GM18873 (cell line): Measurements from ENCODE around the gene CDH24.

Experiments
- ATAC-seq: cut with Tn5 transposase; IDR thresholded peaks from one replicate; pipeline ENCODE4 v1.9.1; 2021; ENCODE audit warnings: mild to moderate bottlenecking, moderate library complexity, moderate number of reproducible peaks; ENCODE audit not compliant: unreplicated experiment, low FRiP score

CDH24 gene

DNA sequence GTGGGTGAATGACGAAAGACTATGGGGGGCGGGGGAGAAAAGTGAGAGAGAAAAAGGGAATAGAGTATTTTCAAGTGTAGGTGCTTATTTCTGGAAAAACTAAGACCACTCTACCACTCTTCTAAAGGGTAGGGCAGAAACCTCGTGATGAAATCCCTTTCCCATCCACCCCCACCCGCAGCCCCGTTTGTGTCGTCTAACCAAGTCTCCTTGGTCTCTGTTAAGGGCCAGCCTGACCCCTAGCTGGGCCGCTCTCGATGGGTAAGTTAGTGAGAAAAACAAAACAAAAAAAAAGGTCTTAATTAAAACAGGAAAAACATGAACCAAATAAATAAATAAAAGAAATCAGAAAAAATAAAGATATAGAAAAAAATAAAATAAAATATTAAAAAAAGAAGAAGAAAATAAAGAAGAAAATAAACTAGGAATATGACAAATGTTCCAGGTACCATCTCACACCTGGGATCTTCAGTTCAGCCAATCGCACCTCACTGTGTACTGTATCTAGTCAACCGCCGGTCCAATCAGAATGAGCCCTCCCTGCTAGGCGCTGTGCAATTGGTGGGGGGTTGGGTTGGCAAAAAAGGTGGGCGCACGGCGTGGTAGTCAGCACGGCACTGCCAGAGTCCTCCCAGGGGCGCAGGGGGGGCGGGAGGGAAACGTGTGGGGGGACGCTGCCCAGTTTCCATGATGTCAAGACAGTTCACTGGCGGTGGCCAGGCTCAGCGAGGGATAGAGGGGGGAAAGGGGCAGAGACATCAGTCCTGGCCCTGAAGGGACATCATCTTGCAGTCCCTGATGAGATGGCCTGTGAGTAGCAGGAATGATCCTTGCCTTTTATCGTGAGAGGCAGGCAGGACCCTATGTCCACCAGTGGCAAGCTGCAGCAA is 9.8 kb upstream of the CDH24 start:
- ATAC-seq: no peak

DNA sequence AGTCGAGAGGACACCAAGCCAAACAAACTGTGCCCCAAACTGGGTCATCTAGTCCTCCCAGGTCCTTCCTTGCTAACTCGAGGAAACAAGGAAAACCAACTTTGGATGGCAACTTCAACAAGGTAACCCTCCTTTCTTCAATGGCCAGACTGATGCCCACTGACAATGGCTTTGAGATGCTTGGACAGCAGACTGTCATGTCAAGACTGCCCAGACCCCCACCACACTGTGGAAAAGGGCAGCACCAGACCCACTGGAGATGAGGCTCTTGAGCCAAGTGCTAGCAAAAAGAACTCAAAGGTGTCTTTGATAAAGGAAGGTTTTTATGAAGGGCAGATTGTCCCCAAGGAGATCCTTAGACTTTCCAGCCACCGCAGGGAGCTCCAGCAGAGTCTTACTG is 9.0 kb upstream of the CDH24 start:
- no peak for ATAC-seq

DNA sequence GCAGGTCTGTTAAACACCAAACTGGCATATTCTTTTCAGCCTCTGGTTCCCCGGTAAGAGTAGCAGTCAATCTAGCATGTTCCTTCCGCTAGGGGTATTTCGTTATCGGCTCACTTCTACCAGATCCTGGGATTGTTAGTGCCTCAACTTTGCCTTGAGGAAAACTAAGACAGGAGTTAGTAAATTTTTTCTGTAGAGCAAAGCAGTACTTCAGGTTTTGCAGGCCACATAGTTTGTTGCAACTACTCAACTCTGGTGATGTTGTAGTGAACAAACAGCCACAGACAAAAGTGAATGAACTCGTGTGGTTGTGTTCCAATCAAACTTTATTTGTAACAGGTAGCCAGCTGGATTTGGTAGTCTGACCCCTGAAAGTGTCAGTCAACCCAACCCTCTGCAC is 6.3 kb upstream of the CDH24 start:
- ATAC-seq: no peak

DNA sequence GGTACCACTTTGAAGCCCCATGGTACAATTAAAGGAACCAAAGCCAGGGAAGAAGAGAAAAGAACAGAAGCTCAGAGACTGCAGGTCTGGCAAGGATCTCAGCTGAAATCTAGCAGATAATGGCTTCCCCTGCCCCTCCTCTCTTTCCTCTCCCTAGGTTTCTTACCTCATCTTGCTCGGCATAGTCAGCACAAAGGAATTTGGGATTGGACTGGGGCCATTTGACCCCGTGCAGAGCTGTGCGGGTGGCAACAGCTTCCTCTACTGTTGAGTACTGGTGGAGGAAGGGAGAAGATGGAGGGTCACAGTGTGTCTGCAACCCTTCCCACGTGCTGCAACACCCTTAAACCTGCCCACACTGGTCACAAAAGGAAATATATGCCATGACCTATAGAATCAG is 4.7 kb upstream of the CDH24 start:
- no peak for ATAC-seq

DNA sequence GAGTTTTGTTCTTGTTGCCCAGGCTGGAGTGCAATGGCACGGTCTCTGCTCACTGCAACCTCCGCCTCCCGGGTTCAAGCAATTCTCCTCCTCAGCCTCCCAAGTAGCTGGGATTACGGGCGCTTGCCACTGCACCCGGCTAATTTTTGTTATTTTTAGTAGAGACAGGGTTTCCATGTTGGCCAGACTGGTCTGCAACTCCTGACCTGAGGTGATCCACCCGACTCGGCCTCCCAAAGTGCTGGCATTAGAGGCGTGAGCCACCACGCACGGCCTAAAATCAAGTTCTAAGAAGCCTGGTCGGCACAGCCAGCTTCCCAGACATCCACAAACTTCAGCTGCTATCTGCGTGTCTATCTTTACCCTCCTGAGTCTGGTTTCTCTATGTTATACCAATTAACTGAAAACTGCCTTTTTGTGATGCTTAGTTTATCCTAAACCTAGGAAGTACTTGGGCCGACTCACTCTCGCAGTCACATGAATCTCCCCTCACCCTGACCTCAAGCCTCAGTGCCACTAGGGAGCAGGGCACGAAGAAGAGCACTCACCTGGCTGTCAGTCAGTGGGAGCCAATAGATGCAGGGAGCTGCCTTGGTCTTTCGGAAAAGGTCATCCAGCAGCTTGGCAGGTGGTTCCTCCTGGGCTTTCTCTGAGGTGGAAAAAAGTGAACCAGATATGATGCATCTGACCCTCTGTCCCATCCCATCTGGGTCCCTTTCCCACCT is 3.4 kb upstream of the CDH24 start:
- no peak for ATAC-seq

DNA sequence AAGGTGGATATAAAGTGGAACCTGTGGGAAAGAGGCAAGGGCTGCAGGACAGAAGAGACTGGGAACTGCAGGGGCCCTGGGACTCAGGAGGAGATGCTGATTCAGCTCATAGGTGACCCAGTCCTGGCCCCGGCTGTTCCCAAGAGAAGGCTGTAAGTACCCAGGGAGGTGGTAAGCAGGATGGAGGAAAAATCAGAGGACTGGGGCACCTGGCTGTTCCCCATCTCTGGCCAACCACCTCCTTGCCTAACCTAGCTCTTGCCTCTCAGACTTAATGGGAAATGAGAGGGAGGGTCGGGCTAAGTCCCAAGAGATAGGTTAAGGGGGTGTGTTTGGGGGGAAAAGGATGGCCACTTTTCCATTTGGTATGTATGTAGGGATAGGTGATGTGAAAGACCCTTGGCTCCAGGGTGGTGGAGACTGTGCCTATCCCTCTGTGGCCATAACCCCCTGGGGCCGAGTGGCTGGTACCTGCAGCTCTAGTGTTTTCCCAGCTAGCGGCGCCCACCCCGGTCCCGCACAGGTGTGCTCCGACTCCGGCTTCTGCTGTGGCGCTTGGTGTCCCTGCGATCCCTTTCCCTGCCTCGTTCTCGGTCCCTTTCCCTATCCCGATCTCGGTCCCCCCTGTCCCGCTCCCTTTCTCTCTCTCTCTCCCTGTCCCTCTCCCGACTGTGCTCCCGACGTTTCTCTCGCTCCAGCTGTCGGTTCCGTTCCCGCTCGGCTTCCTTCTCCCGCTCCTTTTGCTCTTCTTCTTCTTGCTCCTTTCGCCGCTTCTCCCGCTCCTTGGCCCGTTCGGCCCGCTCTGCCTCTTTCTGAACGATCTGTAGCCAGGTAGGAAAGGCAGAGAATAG is 1.6 kb upstream of the CDH24 start:
- no peak for ATAC-seq

DNA sequence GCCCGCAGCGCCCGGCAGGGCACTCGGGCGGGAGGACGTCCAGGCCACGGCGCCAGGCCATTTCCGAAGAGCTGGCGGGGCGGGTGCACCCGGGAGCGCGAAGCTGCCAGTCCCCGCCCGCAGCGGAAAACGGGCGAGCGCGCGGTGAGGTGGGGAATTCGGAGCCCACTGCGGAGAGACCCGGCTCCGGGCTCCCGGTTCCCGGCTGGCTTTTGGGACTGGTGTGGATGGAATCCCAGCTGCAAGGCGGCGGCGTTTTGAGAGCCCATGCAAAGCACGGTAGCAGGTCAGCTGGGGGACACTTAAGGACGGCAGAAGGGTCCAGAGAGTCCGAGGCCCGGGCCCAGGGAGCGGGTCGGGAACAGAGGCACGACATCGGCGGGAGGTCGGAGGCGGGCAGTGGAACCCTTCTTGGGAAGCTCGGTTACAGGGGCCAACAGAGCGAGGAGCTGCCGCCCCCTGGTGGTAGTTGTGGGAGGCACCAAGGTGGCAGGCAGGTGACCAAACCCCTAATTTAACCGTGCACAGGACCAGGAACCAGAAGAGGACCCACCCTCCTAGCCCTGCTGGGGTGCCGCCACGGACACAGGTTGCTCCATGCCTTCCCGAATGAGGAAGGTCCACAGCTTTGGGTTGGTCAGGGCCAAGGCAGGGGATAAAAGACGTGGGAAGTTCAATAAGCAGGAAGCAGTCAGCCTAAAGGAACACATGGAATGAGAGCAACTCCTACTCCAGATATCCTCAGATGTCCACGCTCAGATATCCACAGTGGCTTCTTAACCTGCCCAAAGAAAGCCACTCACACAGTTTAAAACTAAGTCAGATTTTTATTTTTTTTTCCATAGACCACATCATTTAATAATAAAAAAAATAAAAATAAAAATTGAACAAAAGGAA is 685 bp upstream of the CDH24 start:
- ATAC-seq: peak; percentile 52

GRCh38 chr14:23056145-23056955 is 970 bp downstream of the CDH24 start:
- ATAC-seq: no peak

DNA sequence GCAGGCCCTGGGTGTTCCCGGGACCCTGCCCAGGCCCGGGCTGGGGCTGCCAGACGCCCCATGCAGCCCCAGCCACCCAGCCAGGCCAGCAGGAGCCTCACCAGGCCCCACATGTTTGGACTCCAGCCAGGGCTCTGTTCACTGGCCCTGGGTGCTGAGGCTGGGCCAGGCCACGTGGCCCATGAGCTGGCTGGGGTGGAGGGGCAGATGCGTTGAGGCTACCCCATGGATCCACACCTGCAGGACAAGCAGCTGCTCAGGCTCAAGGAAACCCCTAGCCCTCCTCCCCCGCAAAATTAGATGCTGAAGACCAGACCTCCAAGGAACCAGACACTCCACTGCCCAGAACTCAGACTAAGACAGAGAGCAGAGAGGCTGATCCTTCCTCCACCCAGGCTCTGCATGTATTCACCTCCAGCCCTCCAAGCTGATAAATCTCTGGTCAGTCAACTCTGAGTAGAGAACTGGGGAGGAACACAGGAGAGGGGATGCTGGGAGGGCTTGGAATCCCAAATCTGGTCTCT is 1.6 kb downstream of the CDH24 start:
- ATAC-seq: no peak

GRCh38 chr14:23055147-23055550 is 2.2 kb downstream of the CDH24 start:
- no peak for ATAC-seq

GRCh38 chr14:23054000-23054811 is 3.1 kb downstream of the CDH24 start:
- no peak for ATAC-seq

DNA sequence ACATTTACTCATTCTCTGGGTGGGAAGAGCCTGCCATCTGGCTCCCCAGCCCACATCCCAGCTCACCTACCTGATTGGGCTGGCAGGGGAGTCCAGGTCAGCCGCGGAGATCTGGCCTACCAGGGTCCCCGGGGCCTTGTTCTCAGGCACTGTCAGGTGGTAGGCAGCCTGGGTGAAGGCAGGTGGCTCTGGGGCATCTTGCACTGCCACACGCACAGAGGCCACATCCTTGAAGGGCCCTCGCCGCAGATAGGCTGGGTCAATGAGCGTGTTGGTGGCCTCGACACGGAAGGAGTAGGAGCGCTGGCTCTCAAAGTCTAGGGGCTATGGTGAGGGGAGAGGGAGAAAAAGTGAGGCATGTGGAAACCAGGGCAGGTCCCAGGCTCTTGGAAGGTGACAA is 3.9 kb downstream of the CDH24 start:
- no peak for ATAC-seq

DNA sequence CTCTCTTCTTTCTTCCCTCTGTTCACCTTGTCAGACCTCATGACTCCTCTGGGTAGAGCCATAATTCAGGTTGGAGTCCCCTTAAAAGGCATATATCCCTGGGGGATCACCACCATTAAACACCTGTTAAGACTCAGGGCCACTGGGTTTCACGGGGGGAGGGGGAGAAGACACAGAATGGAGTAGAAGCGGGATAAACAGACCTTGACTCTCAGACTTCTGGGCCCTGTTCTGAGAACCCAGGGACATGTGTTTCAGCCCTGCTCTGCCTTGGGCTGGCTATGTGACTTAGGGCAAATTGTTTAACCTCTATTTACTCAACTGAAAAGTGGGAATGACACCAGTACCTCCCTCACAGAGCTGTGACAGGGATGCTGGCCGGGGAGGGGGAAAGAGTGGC is 4.6 kb downstream of the CDH24 start:
- no peak for ATAC-seq

DNA sequence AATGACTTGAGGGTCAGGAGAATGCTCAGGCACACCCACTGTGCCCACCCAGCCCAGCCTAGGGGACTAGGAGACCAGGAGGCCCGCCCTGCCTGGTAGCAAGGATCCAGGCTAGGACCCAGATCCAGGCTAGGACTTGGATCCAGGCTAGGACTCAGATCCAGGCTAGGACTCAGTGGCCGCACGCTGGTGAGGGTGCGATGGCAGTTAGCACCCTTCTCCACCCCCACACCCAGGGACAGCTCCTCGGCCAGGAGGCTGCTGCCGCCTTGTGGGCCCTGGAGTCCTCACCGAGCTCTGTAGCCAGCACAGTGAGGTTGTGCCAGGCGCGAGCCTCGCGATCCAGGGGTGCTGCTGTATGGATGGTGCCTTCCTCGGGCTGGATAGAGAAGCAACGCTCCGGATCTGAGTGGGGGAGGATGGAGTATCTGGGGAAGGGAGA is 5.1 kb downstream of the CDH24 start:
- ATAC-seq: no peak

- ATAC-seq: no peak
Observed at GRCh38 chr14:23051141-23052057, 5.9 kb downstream of the CDH24 start.

GRCh38 chr14:23049011-23049410 is 8.3 kb downstream of the CDH24 start:
- ATAC-seq: no peak
